SK-N-SH (cell line): Measurements from ENCODE around the gene DHRSX.
"Not testable (repeated sequence)": the region's sequence is repeated elsewhere in the genome, so short reads cannot be mapped to it uniquely, and the experiment has no call there.

Source experiments
- CHD2 ChIP-seq: fragments of 150-350 bp; IDR thresholded peaks from 2 replicates; pipeline ENCODE4 v1.6.1; 2018; ENCODE audit warnings: low read length; ENCODE audit not compliant: partially characterized antibody
- CTCF ChIP-seq: fragments of 200-600 bp; sonication (generic); IDR thresholded peaks from 2 replicates; pipeline ENCODE4 v1.6.1; 2017; ENCODE audit warnings: antibody characterized with exemption, mild to moderate bottlenecking, moderate library complexity
- FOSL2 ChIP-seq: IDR thresholded peaks from 2 replicates; pipeline ENCODE4 v1.4.0; 2012; ENCODE audit warnings: low read depth, mild to moderate bottlenecking, moderate library complexity, borderline replicate concordance
- FOXJ3 ChIP-seq: sonication (generic); formaldehyde crosslinking; IDR thresholded peaks from 2 replicates; pipeline ENCODE4 v1.5.1; 2020; ENCODE audit warnings: mild to moderate bottlenecking, missing genetic modification reagents
- NRF1 ChIP-seq: IDR thresholded peaks from 2 replicates; pipeline ENCODE4 v1.6.1; 2012; ENCODE audit warnings: low read depth, mild to moderate bottlenecking, low read length
- POLR2AphosphoS5 ChIP-seq: IDR thresholded peaks from 2 replicates; pipeline ENCODE4 v1.6.1; 2012; ENCODE audit warnings: low read depth, low read length
- RCOR1 ChIP-seq: fragments of 150-350 bp; IDR thresholded peaks from 2 replicates; pipeline ENCODE4 v1.6.1; 2017; ENCODE audit warnings: antibody characterized with exemption, low read length
- REST ChIP-seq: IDR thresholded peaks from 2 replicates; pipeline ENCODE4 v1.6.1; 2012; ENCODE audit warnings: mild to moderate bottlenecking, low read depth, low read length, moderate library complexity
- RXRA ChIP-seq: IDR thresholded peaks from 2 replicates; pipeline ENCODE4 v1.4.0; 2012; ENCODE audit warnings: low read depth, mild to moderate bottlenecking, borderline replicate concordance
- SMC3 ChIP-seq: IDR thresholded peaks from 2 replicates; pipeline ENCODE4 v1.6.1; 2012; ENCODE audit warnings: low read depth, low read length, improper control_type of control experiment
- TAF1 ChIP-seq: IDR thresholded peaks from 2 replicates; pipeline ENCODE4 v1.6.1; 2012; ENCODE audit warnings: low read depth, mild to moderate bottlenecking, low read length, moderate library complexity, borderline replicate concordance
- TEAD4 ChIP-seq: IDR thresholded peaks from 2 replicates; pipeline ENCODE4 v1.4.0; 2012; ENCODE audit warnings: mild to moderate bottlenecking, borderline replicate concordance; ENCODE audit not compliant: insufficient read depth
- YY1 ChIP-seq: IDR thresholded peaks from 2 replicates; pipeline ENCODE4 v1.4.0; 2012; ENCODE audit warnings: low read depth, mild to moderate bottlenecking

- TF ChIP-seq CTCF; TEAD4; POLR2AphosphoS5; RXRA; RCOR1; TAF1; CHD2; NRF1; FOSL2; FOXJ3 (CRISPR knock-in tag); REST; YY1; SMC3: not testable (repeated sequence)
These were observed 230.0 kb downstream of the DHRSX start for GRCh38 chrX:2270783-2271182.
